Measurements from ENCODE around the gene YWHAG. TPM values are rescaled to one million over a fixed set of nuclear protein-coding genes. Genes with fewer than 3 reads are reported as not detected.
A peak's percentile ranks its signal among the peaks of the same experiment; 100 is the strongest.
"Not testable (repeated sequence)": the region's sequence is repeated elsewhere in the genome, so short reads cannot be mapped to it uniquely, and the experiment has no call there.

Gene YWHAG
- total RNA-seq, 3 donors from 2014 or later: 164 to 173 (median 173) TPM

DNA sequence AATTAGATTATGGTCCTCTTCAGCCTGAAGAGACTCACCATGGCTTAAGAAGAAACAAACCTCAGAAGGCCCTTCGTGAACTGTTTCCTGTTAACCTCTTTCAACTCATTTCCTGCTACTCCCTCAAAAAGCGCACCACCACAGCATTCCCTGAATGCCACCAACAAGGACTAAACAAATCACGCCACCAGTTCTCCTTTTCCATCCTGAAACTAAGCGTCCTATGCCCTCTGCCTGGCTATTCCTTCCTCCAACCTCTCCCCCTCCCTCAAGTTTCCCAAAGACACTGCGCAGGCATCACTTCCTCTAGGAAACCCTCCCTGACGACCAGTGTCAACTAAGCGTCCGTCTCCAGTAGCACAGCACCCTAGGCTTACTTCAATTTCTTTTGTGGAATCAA is 12.0 kb downstream of the YWHAG start:
- Mint-ChIP-seq H3K4me1 (ENCODE audit: low read depth) (peaks cover 73% of the 10 kb centered on the region), H3K36me3 (ENCODE audit: insufficient read depth) (peaks cover 64% of the 10 kb centered on the region), H3K4me3 (no peak overlapping the region), H3K27me3 (ENCODE audit: low read depth) (no peaks in the 10 kb centered on the region), H3K9me3 (no peaks in the 10 kb centered on the region)
- no peak for ATAC-seq
- no peak for DNase-seq

DNA sequence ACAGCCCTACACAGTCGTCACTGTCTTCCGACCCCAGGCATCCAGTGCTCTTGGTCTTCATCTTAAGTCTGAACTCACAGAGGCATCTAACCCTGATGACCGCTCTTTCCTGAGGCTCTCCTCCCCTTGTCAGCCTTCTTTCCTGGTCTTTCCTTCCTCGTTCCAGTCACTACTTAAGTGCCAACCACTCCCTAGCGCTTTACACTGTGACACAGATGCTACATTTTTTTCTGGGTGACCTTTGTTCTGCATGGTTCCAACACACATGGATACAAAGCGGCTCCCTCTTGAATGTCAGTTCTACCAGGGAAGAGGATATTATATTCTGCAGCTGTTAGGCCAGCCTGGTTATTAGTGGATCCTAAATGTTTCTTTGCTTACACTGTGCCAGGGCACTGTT is 12.7 kb downstream of the YWHAG start:
- ATAC-seq (no peak), DNase-seq (no peak)
- Mint-ChIP-seq H3K27me3 (ENCODE audit: low read depth) (no peaks in the 10 kb centered on the region), H3K4me1 (ENCODE audit: low read depth) (peaks cover 71% of the 10 kb centered on the region), H3K36me3 (ENCODE audit: insufficient read depth) (peaks cover 62% of the 10 kb centered on the region), H3K9me3 (no peaks in the 10 kb centered on the region), H3K4me3 (peak overlapping the region; percentile 1)

DNA sequence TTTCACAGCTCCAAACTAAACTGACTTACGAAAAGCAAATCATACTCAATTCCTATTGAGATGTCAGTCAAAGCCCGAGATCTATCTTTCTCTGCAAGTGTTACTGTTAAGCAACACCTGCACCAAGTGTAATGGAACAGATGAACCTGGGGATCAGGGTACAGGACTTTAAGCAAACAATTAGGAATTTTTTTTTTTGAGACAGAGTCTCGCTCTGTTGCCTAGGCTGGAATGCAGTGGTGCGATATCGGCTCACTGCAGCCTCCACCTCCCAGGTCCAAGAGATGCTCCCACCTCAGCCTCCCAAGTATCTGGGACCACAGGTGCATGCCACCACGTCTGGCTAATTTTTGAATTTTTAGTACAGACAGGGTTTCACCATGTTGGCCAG is 14.9 kb downstream of the YWHAG start:
- Mint-ChIP-seq H3K36me3 (ENCODE audit: insufficient read depth) (peaks cover 61% of the 10 kb centered on the region), H3K27me3 (ENCODE audit: low read depth) (no peaks in the 10 kb centered on the region), H3K4me3 (no peak overlapping the region)

DNA sequence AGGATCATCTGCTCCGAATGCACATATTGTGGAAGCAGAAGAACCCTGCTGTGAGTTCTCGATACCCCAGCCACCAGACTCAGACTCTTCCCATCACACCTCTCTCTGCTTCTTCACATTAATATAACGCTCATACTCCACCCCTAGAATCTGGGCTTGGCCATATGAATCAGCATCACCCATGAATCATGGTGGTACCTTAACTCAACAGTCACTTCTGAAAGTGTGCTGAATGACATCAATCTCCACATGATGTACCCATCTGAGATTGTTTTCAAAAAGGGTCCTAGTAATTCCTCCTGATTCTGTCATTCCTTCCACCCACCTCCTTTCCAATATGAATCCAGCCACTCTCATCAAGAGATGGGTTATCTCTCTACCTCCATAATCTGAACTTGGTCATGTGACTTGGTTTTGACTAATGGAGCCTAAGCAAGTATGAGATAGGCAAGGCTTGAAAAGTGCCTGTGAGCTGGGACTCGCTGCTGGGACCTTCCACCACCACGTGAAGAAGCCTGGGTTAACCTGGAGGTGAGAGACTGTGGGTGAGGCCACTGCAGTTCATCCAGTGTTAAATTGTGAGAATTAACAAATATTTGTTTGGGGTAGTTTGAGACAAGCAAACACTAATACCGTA is 15.4 kb downstream of the YWHAG start:
- Mint-ChIP-seq H3K36me3 (ENCODE audit: insufficient read depth) (peaks cover 62% of the 10 kb centered on the region), H3K4me3 (no peak overlapping the region), H3K9me3 (no peaks in the 10 kb centered on the region), H3K4me1 (ENCODE audit: low read depth) (peaks cover 76% of the 10 kb centered on the region), H3K27me3 (ENCODE audit: low read depth) (no peaks in the 10 kb centered on the region)
- ATAC-seq (peak; percentile 90 to 96), DNase-seq (no peak)

More for the DNA sequence above, 14.9 kb downstream of the YWHAG start:
- no peak for ATAC-seq
- Mint-ChIP-seq H3K4me1 (ENCODE audit: low read depth) (peaks cover 71% of the 10 kb centered on the region), H3K9me3 (no peaks in the 10 kb centered on the region)
- no peak for DNase-seq

DNA sequence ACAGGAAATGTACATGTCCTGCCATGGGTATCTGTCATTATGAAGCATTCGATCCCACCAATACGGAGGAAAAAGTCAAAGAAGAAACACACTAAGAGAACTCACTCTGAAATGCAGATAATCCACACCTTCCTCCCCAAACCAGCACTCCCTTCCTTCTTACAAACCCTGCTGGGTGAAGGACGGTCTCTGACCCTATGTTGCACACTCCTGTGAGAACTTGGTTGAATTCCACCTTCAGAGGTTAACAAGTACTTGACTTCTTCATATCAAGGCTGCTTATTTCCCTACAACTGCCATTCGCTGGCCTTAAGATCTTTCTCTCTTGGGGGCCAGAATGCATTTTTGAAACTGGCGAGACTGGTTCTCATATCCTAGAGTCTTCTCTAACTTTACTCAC is 16.6 kb downstream of the YWHAG start:
- Mint-ChIP-seq H3K4me3 (no peak overlapping the region), H3K4me1 (ENCODE audit: low read depth) (peaks cover 72% of the 10 kb centered on the region), H3K36me3 (ENCODE audit: insufficient read depth) (peaks cover 58% of the 10 kb centered on the region), H3K9me3 (no peaks in the 10 kb centered on the region), H3K27me3 (ENCODE audit: low read depth) (no peaks in the 10 kb centered on the region)
- ATAC-seq (no peak), DNase-seq (no peak)

DNA sequence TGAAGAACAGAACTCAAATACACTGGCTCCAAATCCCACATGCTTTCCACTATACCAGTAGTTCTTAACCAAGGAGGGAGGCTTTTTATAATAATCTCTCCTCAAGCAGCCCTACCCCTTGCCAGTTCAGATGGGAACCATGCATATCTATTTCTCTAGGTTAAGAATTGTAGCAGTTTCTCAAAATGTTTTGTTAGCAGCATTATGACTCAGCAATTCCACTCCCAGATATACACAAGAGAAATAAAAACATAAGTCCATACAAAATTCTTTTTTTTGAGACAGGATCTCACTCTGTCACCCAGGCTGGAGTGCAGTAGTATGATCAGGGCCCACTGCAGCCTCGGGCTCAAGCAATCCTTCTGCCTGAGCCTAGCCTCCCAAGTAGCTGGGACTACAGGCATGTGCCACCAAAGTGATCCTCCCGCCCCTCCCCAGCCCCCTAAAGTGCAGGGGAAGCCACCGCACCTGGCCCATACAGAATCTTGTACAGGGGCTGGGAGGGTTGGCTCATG is 18.1 kb downstream of the YWHAG start:
- DNase-seq: no peak
- Mint-ChIP-seq H3K4me1 (ENCODE audit: low read depth) (peaks cover 62% of the 10 kb centered on the region), H3K27me3 (ENCODE audit: low read depth) (no peaks in the 10 kb centered on the region), H3K4me3 (no peak overlapping the region), H3K36me3 (ENCODE audit: insufficient read depth) (peaks cover 50% of the 10 kb centered on the region), H3K9me3 (no peaks in the 10 kb centered on the region)
- no peak for ATAC-seq

DNA sequence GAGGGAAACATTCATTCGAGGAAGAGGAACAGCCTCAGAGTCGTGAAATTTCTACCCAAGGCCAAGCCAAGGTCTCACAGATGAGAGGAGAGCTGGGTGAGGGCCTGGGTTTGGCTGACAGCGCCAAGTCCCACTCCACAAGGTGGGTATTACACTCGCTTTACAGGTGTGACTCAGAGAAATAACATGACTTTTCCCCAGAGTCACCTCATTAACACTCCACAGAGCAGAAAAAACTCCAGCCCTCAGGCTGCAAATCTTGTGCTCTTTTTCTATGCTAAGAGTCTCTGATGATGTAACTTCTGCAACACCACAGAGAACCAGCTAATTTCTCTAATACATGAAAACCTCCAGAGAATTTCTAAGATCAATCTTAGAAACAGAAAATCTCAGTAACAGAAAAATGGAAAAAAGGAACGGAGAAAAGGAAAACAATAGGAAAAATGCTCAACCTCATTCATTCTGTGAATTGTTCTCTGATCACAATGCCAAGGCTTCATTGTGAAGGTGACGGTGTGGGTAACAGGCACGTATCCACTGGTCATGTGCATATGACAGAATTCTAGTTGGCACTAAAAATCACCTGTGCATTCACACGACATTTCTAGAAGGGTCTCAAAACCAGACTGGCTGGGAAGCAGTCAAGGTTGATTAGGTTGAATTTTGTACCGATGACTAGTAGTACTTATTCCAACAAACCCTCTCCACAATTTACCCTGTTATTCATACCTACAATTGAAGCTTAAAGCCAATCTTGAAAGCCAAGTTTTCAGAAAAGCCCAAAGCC is 20.3 kb downstream of the YWHAG start:
- H3K4me1 Mint-ChIP-seq (ENCODE audit: low read depth): peaks cover 55% of the 10 kb centered on the region
- peaks cover 38% of the 10 kb centered on the region for H3K36me3 Mint-ChIP-seq (ENCODE audit: insufficient read depth)
- no peak for ATAC-seq
- DNase-seq: no peak
- H3K4me3 Mint-ChIP-seq: no peak overlapping the region
- H3K27me3 Mint-ChIP-seq (ENCODE audit: low read depth): no peaks in the 10 kb centered on the region
- no peaks in the 10 kb centered on the region for H3K9me3 Mint-ChIP-seq

DNA sequence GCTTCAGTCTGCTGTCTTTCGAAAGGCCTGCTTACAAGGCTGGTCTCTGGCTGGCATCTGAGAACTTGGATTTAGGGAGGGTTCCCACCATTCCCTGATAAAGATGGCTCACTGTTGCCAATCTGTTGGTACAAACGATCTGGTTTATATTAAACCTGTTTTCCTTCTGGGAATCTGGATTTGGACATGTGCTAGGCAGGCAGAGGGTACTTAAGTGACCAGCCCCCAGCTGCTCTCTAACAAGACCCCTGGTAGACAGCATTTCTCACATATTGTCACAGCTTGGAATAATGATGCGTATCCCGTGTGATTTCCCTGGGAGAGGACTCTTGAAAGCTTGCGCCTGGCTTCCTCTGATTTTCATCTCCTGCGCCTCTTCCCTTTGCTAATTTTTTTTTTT is 21.6 kb downstream of the YWHAG start:
- H3K9me3 Mint-ChIP-seq: no peaks in the 10 kb centered on the region
- H3K4me1 Mint-ChIP-seq (ENCODE audit: low read depth): peaks cover 50% of the 10 kb centered on the region
- no peak overlapping the region for H3K4me3 Mint-ChIP-seq
- no peaks in the 10 kb centered on the region for H3K27me3 Mint-ChIP-seq (ENCODE audit: low read depth)
- H3K36me3 Mint-ChIP-seq (ENCODE audit: insufficient read depth): peaks cover 31% of the 10 kb centered on the region
- ATAC-seq: no peak
- no peak for DNase-seq

DNA sequence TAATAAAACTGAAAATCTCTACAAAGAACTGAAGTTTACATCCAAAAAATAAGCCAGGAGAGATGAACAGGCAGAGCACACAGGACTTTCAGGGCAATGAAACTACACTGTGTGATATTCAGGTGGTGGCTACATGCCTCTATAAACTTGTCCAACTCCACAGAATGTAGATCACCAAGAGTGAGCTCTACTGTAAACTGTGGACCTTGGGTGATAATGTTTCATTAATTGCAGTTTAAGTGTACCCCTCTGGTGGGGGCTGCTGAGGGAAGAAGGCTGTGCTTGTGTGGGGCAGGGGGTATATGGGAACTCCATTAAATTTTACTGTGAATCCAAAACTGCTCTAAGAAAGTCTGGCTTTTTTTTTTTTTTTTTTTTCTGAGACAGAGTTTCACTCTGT is 22.7 kb downstream of the YWHAG start:
- Mint-ChIP-seq H3K4me1 (ENCODE audit: low read depth) (peaks cover 49% of the 10 kb centered on the region), H3K9me3 (no peaks in the 10 kb centered on the region), H3K36me3 (ENCODE audit: insufficient read depth) (peaks cover 26% of the 10 kb centered on the region), H3K27me3 (ENCODE audit: low read depth) (no peaks in the 10 kb centered on the region), H3K4me3 (no peak overlapping the region)
- no peak for ATAC-seq
- DNase-seq: no peak

DNA sequence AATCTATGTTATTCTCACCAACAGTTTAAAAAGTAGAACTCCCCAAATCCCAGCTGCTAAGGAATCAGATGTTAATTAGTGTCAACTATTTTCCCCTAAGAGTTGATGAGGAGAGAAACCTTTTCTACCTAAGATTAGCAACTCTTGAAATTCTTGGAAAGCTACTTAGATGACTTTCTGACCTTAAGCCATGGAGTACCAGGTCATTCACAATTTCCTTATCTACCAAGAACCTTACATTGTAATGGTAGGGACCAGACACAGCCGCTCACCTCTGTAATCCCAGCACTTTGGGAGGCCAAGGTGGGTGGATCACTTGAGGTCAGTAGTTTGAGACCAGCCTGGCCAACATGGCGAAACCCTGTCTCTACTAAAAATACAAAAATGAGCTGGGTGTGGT is 23.4 kb downstream of the YWHAG start:
- not testable (repeated sequence) for H3K9me3 Mint-ChIP-seq; ATAC-seq; DNase-seq; H3K27me3 Mint-ChIP-seq (ENCODE audit: low read depth); H3K4me3 Mint-ChIP-seq
- H3K36me3 Mint-ChIP-seq (ENCODE audit: insufficient read depth): peaks cover 26% of the 10 kb centered on the region
- H3K4me1 Mint-ChIP-seq (ENCODE audit: low read depth): peaks cover 44% of the 10 kb centered on the region

DNA sequence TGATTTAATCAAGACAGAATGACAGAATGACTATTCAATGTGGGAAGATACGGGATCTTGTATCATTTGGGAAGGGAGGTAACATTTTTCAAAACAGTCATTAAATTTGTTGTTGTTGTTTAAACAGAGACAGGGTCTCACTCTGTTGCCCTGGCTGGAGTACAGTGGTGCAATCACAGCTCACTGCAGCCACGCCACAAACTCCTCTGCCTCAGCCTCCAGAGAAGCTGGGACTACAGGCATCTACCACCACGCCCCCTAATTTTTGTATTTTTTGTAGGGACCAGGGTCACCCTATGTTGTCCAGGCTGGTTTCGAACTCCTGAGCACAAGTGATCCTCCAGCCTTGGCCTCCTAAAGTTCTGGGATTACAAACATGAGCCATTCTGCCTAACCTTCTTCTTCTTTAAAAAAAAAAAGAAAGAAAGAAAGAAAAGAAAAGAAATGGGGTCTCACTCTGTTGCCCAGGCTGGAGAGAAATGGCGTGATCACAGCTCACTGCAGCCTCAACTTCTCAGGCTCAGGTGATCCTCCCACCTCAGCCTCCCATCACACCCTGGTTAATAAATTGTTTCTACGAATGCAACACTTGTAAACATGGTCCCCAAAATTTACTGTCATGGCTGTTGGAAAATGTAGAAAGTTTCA is 24.3 kb downstream of the YWHAG start:
- H3K27me3 Mint-ChIP-seq (ENCODE audit: low read depth): no peaks in the 10 kb centered on the region
- H3K9me3 Mint-ChIP-seq: no peaks in the 10 kb centered on the region
- H3K36me3 Mint-ChIP-seq (ENCODE audit: insufficient read depth): peaks cover 28% of the 10 kb centered on the region
- H3K4me3 Mint-ChIP-seq: no peak overlapping the region
- DNase-seq (no peak), ATAC-seq (no peak)
- H3K4me1 Mint-ChIP-seq (ENCODE audit: low read depth): peaks cover 42% of the 10 kb centered on the region

DNA sequence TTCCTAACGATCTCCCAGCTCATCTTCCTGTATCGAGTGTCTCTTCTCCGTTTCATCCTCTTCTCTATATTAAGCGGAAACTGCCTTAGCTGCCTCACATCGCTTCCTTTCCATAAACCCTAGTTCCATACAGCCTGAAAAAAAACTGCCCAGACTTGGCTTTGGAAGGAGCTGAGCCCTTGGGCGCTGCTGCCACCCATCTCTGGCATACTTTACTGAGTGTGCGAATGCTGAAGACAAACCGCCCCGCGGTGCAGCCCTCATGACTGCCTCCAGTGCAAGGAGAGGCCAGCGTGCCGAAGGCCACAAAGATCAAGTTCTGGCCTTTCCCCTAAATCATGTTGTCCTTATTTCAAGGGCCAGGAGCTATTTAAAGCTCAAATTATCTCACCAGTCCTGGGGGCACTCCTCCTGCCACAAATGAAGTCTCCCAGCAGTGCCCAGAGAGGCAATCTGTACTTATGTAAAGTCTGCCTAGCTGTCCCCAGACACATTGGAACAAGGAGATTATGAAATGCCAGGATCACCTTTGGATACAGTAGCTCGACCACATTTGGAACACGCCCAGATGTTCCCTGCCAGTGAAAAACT is 25.2 kb downstream of the YWHAG start:
- Mint-ChIP-seq H3K9me3 (no peaks in the 10 kb centered on the region), H3K27me3 (ENCODE audit: low read depth) (no peaks in the 10 kb centered on the region), H3K4me1 (ENCODE audit: low read depth) (peaks cover 40% of the 10 kb centered on the region), H3K36me3 (ENCODE audit: insufficient read depth) (peaks cover 36% of the 10 kb centered on the region), H3K4me3 (no peak overlapping the region)
- ATAC-seq (no peak), DNase-seq (no peak)

DNA sequence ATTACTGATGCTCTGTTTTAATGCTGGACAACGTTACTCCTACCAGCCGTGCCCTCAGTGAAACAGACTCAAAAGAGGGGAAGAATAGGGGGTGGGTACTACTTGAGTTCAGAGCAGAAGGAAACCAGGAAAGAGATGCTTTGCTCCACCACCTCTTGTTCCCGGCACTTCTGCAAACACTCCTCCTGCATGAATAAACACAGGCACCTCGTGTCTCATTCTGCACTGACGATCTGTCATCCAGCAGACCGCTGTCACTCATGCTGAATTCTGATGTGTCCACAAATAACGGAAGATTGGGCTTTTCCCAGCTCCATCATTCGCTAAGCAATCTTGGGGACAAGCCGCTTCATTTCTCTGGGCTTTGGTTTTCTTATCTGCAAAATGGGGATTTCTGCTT is 26.7 kb downstream of the YWHAG start:
- Mint-ChIP-seq H3K36me3 (ENCODE audit: insufficient read depth) (peaks cover 42% of the 10 kb centered on the region), H3K9me3 (no peaks in the 10 kb centered on the region), H3K4me3 (no peak overlapping the region), H3K27me3 (ENCODE audit: low read depth) (no peaks in the 10 kb centered on the region), H3K4me1 (ENCODE audit: low read depth) (peaks cover 40% of the 10 kb centered on the region)
- ATAC-seq: no peak
- DNase-seq: no peak

DNA sequence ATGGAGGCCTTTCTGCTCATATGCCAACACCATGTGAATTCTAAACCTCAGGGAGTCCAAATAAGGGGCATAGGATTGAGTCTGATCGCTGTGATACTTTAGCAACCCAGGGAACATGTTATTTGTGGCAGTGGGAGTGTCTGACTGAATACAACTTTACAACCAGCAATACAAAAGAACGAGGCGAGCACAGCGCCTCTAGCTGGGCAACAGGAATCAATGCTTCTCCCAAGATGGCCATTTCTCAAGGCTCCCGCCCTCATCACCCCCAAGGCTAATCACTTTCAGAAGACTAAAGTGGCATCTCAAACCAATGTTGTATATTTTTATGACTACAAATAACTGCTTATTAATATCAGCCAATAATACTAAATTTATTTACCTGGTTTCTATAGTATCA is 28.1 kb downstream of the YWHAG start:
- H3K27me3 Mint-ChIP-seq (ENCODE audit: low read depth): no peaks in the 10 kb centered on the region
- no peak overlapping the region for H3K4me3 Mint-ChIP-seq
- ATAC-seq: no peak
- H3K9me3 Mint-ChIP-seq: no peaks in the 10 kb centered on the region
- H3K36me3 Mint-ChIP-seq (ENCODE audit: insufficient read depth): peaks cover 43% of the 10 kb centered on the region
- no peak for DNase-seq
- H3K4me1 Mint-ChIP-seq (ENCODE audit: low read depth): peaks cover 36% of the 10 kb centered on the region

Measured in activated T-cell treated with anti-CD3 and anti-CD28 coated beads, Interleukin-2, amount 50 U/mL, for 4 hours (primary cell).